ENCODE measurements around the gene CCNK. TPM values are rescaled to one million over a fixed set of nuclear protein-coding genes. Genes with fewer than 3 reads are reported as not detected.

Gene CCNK
- 45.0 to 64.4 TPM (median 48.7 TPM) in 5 replicates for total RNA-seq (2022; extraction: Qiagen RNA extraction)

DNA sequence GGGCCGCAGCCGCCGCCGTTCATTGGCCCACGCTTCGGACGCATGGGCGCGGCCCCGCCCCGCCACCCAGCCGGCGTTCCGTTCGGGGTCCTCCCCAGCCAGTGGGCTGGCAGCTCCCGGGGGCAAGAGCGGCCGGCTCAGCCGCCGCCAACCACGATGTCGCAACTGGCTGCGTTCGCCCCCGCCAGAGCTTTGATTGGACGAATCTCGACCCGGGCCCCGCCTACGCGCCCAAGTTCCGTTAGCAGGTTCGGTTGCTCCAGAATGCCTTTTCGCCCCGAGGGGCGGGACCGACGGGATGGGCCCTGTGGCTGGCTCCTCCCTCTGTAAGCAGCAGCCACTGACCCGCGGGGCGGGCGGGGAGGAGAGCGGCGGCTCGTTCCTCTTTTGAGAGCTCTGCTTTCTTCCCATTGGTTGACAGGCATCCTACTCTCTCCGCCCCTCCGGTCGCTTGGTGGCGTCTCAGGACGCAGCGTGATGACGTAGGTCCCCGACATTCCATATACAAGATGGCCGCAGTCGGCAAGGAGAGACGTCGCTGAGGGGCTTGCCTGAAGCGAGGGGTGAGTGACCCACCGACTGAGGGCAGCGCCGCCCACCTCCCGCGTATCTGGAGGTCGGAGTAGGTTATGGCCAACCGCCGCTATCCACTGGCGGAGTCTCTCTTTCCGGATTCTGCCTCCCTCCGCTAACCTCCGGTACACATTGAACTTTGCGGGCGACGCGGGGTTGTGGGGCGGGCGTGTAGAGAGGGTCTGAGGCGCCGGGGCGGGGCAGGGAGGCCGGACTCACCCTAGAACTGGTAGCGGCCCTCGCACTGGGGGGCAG, at the start of gene CCNK:
CCNK (plus strand) TSS at position 493 of the 828 bp plus-strand sequence. CDS start 11,269 bp downstream, outside the sequence.

DNA sequence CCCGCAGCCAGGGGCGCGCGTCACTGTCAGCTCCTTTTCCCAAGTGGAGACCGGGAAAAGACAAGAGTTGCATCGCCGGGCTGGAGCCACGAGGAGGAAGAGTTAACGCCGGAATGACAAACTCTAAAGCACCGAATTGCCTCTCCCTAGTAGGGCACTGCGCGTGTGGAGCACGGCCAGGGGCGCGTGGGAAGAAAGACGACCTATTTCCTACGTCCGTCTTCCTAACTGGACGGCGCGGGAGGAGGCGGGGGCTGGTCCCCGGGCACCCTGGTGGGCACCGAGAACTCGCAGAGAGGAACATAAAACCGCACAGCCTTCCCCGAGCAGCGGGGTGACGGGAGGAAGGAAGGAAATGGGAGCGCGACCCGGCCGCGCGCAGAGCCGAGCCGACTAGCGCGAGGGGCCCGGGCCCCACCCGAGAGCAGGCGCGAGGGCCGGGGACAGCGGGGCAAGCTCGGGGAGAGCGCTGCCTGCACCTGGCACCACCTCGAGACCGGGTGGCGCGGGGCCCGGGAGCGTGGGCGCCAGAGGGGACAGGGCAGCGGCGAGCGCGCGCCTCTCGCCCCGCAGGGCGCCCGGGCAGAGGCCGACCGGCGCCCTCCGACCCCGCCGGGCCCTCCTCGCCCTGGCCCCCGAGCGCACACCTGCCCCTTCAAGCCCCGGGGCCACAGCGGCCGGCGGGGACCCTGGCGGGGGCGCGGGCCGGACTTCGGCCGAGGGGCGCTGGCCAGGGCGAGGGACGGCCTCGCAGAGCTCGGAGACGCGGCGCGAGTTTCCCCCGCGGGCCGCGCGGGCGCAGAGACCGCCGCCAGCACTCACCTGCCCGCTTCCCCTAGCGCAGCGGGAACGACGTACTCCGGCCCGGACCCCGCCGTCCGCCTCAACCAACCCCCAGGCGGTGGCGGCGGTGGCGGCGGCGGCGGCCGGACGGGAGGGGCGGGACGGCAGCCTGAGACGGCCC, 1.0 kb upstream of the CCNK start, which contains the start of gene SETD3:
SETD3 (minus strand) TSS at position 954 of the 964 bp plus-strand sequence. CDS start 15,054 bp downstream, outside the sequence.

Other genes with a start within 250 kb of the CCNK start
- 0.24 to 0.46 TPM (median 0.33 TPM) in 5 replicates for gene BCL11B, start 209.2 kb upstream of the CCNK start, total RNA-seq (2022; extraction: Qiagen RNA extraction)
- gene SETD3, start 550 bp upstream of the CCNK start, total RNA-seq (2022; extraction: Qiagen RNA extraction), result 42.2 to 56.6 TPM (median 47.5 TPM) in 5 replicates
- gene CCDC85C, start 122.8 kb downstream of the CCNK start, total RNA-seq (2022; extraction: Qiagen RNA extraction), result 32.8 to 38.6 TPM (median 36.6 TPM) in 5 replicates
- gene HHIPL1, start 163.7 kb downstream of the CCNK start, total RNA-seq (2022; extraction: Qiagen RNA extraction), result 0.16 to 0.24 TPM (median 0.20 TPM) in 5 replicates
- 0.06 to 0.17 TPM (median 0.09 TPM) in 5 replicates for gene CYP46A1, start 202.9 kb downstream of the CCNK start, total RNA-seq (2022; extraction: Qiagen RNA extraction)

Data from A549 treated with Hydrocortisone at 1 μM for 4 hours (cell line).